ENCODE data around the gene RTP4.
"Not testable (repeated sequence)": the region's sequence is repeated elsewhere in the genome, so short reads cannot be mapped to it uniquely, and the experiment has no call there.

RTP4 gene

DNA sequence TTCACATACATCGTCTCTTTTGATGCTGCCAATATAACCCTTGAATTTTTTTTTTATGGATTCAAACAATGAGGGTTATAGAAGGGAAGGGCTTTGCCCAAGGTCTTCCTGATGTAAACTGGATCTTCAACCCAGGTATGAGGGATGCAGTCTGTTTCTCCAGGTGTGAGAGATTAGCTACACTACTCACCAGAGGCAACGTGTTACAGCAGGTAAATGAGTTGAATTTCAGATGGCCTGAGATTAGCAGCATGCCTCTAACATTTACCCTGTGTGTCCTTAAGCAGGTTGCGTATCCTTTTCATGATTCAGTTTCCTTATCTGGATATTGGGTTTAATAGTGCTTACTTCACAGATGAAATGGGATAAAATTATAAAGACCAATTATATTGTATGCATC is 1.9 kb downstream of the RTP4 start:
- DNase-seq (ENCODE audit: low read depth) = no peak

- DNase-seq (ENCODE audit: low read depth) = no peak
Observed at GRCh38 chr3:187375581-187375980, 7.4 kb downstream of the RTP4 start.

DNA sequence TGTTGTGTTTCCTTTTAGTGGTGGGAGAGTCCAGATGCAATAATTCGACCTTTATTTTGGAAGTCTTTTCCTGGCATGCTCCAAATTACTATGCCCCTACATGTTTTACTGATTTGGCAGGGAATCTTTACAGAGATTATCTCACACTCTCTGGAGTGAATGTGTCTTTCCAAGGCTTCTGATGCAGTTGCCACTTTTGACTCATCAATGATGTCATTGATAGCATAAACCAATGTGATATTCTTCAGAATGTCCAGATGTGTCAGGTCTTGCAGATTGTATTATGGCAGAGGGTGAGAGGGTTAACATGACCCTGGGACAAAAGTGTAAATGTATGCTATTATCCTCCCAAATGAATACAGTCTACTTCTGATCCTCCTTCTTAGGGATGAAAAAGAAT is 9.7 kb downstream of the RTP4 start:
- no peak for DNase-seq (ENCODE audit: low read depth)

DNA sequence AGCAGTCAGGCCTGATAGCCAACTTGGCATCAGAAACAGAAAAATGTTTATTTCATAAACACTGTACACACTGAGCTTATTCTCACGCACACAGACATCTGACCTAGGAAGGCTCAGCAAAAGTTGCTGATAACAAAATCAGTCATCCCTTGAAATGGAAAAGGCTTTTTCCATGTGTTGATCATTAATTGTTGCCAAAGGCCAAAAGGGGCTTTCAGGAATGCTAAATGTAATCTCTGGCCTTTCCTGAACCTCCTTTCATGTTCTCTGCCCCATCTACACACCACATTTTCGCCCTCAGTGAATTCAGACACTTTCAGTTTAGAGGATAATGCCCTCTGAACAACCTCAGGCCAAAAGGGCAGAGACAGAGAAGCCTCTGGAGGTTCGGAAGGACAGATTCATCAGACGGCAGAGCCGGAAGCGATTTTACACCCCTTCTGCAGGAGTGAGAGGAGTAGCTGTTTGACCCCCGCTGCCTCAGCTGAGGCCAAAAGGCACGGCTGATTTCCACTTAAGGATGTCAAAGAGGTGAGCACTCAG is 14.5 kb downstream of the RTP4 start:
- DNase-seq (ENCODE audit: low read depth) = no peak

DNA sequence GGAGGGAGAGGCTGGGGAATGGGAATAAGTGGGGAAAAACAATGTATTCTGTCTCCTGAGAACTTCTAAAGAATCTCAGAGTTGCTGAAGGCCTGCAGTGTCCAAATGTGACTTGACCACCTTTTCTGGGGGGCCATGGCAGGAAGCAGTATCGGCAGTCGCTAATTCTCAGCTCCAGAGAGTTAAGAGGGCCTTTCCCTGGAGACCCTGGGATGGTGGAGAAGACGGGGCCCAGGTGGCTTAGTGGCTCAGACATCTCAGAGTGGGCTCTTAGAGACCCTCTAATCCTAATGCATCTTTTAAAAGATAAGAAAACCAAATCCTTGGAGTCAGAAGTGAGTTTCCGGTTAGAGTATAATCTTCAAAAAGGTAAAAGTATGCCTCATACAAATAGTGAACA is 15.1 kb downstream of the RTP4 start:
- no peak for DNase-seq (ENCODE audit: low read depth)

DNA sequence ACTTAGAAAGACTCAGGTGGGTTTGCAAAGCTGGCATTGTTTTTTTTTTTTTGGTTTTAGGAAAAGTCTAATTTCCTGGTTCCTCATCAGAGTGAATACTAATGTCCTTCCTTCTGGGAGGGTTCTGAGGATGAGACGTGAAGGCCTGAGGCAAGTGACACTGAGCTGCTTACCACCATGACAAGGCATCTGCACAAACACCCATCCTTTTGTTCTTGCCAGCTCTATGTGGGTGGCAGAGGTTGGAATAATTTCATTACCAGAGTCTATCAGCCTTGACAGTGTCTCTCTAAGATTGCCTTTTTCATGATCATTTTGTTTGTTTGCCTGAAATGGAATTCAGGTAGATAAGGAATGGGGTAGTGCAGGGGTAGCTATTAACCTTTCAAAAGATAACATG is 17.1 kb downstream of the RTP4 start:
- DNase-seq (ENCODE audit: low read depth) = no peak

- no peak for DNase-seq (ENCODE audit: low read depth)
Observed at GRCh38 chr3:187396661-187397060, 28.5 kb downstream of the RTP4 start.

- no peak for DNase-seq (ENCODE audit: low read depth)
Observed at GRCh38 chr3:187398955-187399354, 30.8 kb downstream of the RTP4 start.

- no peak for DNase-seq (ENCODE audit: low read depth)
Observed at GRCh38 chr3:187400756-187401155, 32.6 kb downstream of the RTP4 start.

- DNase-seq (ENCODE audit: low read depth) = no peak
Observed at GRCh38 chr3:187401856-187402255, 33.7 kb downstream of the RTP4 start.

DNA sequence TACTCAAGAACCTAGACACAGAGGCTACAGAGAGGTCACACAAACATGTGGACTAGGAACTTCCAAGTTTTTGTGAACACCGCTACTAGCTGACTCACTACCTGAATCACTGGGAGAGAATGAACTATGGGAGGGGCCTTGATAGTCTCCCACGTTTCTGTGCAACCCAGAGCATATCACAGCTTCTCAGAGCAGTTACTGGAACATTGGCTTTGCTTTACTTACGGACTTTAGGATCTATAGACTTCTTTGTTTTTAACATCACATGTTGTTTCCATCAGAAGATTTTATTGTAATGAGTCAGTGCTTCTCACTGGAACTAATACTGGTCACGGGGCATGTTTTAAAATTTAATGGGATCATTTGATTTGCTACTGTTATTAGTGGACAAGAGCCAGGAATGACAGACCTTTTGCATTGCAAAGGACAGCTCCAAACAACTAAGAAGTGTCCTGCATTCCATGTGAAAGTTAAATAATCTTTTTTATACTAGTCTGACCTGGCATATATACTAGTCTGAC is 35.6 kb downstream of the RTP4 start:
- no peak for DNase-seq (ENCODE audit: low read depth)

GRCh38 chr3:187406927-187407326 is 38.7 kb downstream of the RTP4 start:
- no peak for DNase-seq (ENCODE audit: low read depth)

DNA sequence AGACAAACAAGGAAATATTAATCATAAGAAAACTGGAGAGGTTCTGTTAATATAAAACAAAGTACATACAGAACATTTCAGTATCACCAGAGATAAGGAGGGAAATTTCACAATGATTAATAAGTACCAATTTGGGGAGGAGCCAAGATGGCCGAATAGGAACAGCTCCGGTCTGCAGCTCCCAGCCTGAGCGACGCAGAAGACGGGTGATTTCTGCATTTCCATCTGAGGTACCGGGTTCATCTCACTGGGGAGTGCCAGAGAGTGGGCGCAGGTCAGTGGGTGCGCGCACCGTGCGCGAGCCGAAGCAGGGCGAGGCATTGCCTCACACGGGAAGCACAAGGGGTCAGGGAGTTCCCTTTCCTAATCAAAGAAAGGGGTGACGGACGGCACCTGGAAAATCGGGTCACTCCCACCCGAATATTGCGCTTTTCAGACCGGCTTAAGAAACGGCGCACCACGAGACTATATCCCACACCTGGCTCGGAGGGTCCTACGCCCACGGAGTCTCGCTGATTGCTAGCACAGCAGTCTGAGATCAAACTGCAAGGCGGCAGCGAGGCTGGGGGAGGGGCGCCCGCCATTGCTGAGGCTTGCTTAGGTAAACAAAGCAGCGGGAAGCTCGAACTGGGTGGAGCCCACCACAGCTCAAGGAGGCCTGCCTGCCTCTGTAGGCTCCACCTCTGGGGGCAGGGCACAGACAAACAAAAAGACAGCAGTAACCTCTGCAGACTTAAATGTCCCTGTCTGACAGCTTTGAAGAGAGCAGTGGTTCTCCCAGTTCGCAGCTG is 44.0 kb downstream of the RTP4 start:
- DNase-seq (ENCODE audit: low read depth) = not testable (repeated sequence)

All from stimulated activated CD8-positive, alpha-beta memory T cell treated with anti-CD3 and anti-CD28 coated beads, Interleukin-15, amount 100 ng/mL, for 24 hours (primary cell).